GM19035 (cell line): Measurements from ENCODE around the gene SAMD4B.
"Not testable (repeated sequence)": the region's sequence is repeated elsewhere in the genome, so short reads cannot be mapped to it uniquely, and the experiment has no call there.

ENCODE experiments used
- ATAC-seq: cut with Tn5 transposase; IDR thresholded peaks from one replicate; pipeline ENCODE4 v1.9.1; 2021; ENCODE audit not compliant: unreplicated experiment

Gene SAMD4B

GRCh38 chr19:39310558-39311311, 31.5 kb upstream of the SAMD4B start:
- no peak for ATAC-seq

GRCh38 chr19:39314016-39314728, 28.0 kb upstream of the SAMD4B start:
- no peak for ATAC-seq

- ATAC-seq = no peak
These were observed 26.3 kb upstream of the SAMD4B start for GRCh38 chr19:39315933-39316332.

GRCh38 chr19:39316627-39317321, 25.4 kb upstream of the SAMD4B start:
- no peak for ATAC-seq

- ATAC-seq = no peak
These were observed 24.7 kb upstream of the SAMD4B start for GRCh38 chr19:39317476-39317875.

- no peak for ATAC-seq
These were observed 24.1 kb upstream of the SAMD4B start for GRCh38 chr19:39318071-39318470.

- no peak for ATAC-seq
These were observed 23.5 kb upstream of the SAMD4B start for GRCh38 chr19:39318690-39319089.

GRCh38 chr19:39319098-39319891, 22.9 kb upstream of the SAMD4B start:
- no peak for ATAC-seq

- ATAC-seq = no peak
These were observed 22.4 kb upstream of the SAMD4B start for GRCh38 chr19:39319892-39320248.

- no peak for ATAC-seq
These were observed 20.9 kb upstream of the SAMD4B start for GRCh38 chr19:39321117-39321831.

GRCh38 chr19:39321832-39322176, 20.4 kb upstream of the SAMD4B start:
- no peak for ATAC-seq

GRCh38 chr19:39324242-39324842, 17.9 kb upstream of the SAMD4B start:
- ATAC-seq = no peak

GRCh38 chr19:39325778-39326665, 16.2 kb upstream of the SAMD4B start:
- ATAC-seq = no peak

GRCh38 chr19:39327363-39328045, 14.7 kb upstream of the SAMD4B start:
- ATAC-seq = no peak

GRCh38 chr19:39328046-39328705, 14.0 kb upstream of the SAMD4B start:
- no peak for ATAC-seq

- ATAC-seq = no peak
These were observed 12.3 kb upstream of the SAMD4B start for GRCh38 chr19:39329948-39330347.

- no peak for ATAC-seq
These were observed 9.9 kb upstream of the SAMD4B start for GRCh38 chr19:39332293-39332692.

GRCh38 chr19:39332738-39333137, 9.5 kb upstream of the SAMD4B start:
- not testable (repeated sequence) for ATAC-seq
